ENCODE measurements around the gene PIMREG. TPM values are rescaled to one million over a fixed set of nuclear protein-coding genes. Genes with fewer than 3 reads are reported as not detected.

The PIMREG gene
- total RNA-seq, 4 donors from 2014 or later = 0.31 to 0.59 TPM; not detected in 2

GRCh38 chr17:6491071-6491700, 46.9 kb downstream of the PIMREG start:
- no peak for ATAC-seq
- no peak overlapping the region for H3K27ac ChIP-seq
- 85 to 98% methylated on average over 5 of the region's 7 CpGs for WGBS, 2 donors (ENCODE audit: low coverage in 1 of 2)
- H3K4me3 ChIP-seq = no peak overlapping the region
- TF ChIP-seq POLR2A (IDR thresholded peaks at IDR 0.05) = no peak
- no peak for TF ChIP-seq CTCF (IDR thresholded peaks at IDR 0.05)
- TF ChIP-seq POLR2AphosphoS5 (IDR thresholded peaks at IDR 0.05) = no peak
- TF ChIP-seq EP300 (IDR thresholded peaks at IDR 0.05) = no peak
- peaks cover 2 to 70% (median 4%) of the 10 kb centered on the region in 3 donors for H3K4me1 ChIP-seq
- no peaks in the 10 kb centered on the region for H3K27me3 ChIP-seq
- H3K9me3 ChIP-seq = no peaks in the 10 kb centered on the region
- no peaks in the 10 kb centered on the region for H3K36me3 ChIP-seq

GRCh38 chr17:6492892-6493674, 48.8 kb downstream of the PIMREG start:
- WGBS, 2 donors (ENCODE audit: low coverage in 1 of 2) = 23 to 60% methylated on average over 1 to 3 of the region's 4 CpGs

GRCh38 chr17:6494239-6494941, 50.1 kb downstream of the PIMREG start:
- no peaks in the 10 kb centered on the region for H3K36me3 ChIP-seq
- TF ChIP-seq POLR2A (IDR thresholded peaks at IDR 0.05) (no peak), EP300 (IDR thresholded peaks at IDR 0.05) (no peak), CTCF (IDR thresholded peaks at IDR 0.05) (no peak), POLR2AphosphoS5 (IDR thresholded peaks at IDR 0.05) (no peak)
- H3K4me1 ChIP-seq = peaks cover 0 to 79% (median 2%) of the 10 kb centered on the region in 3 donors
- 41 to 65% methylated on average over 2 to 3 of the region's 5 CpGs for WGBS, 2 donors (ENCODE audit: low coverage in 1 of 2)
- H3K9me3 ChIP-seq = no peaks in the 10 kb centered on the region
- no peaks in the 10 kb centered on the region for H3K27me3 ChIP-seq
- H3K27ac ChIP-seq = peak overlapping the region in 3 of 4 donors; percentile 68 to 72 (median 68)
- ATAC-seq = peak; percentile 56
- no peak overlapping the region for H3K4me3 ChIP-seq

More at GRCh38 chr17:6492892-6493674, 48.8 kb downstream of the PIMREG start:
- Histone ChIP-seq H3K27me3 (no peaks in the 10 kb centered on the region), H3K4me1 (peaks cover 0 to 75% (median 2%) of the 10 kb centered on the region in 3 donors), H3K9me3 (no peaks in the 10 kb centered on the region), H3K4me3 (no peak overlapping the region), H3K27ac (peak overlapping the region; percentile 55 to 72 (median 68)), H3K36me3 (no peaks in the 10 kb centered on the region)
- ATAC-seq = peak; percentile 19
- TF ChIP-seq CTCF (IDR thresholded peaks at IDR 0.05) = no peak
- TF ChIP-seq EP300 (IDR thresholded peaks at IDR 0.05) = no peak
- TF ChIP-seq POLR2AphosphoS5 (IDR thresholded peaks at IDR 0.05) = no peak
- no peak for TF ChIP-seq POLR2A (IDR thresholded peaks at IDR 0.05)

GRCh38 chr17:6495450-6496115, 51.3 kb downstream of the PIMREG start:
- no peaks in the 10 kb centered on the region for H3K36me3 ChIP-seq
- peaks cover 0 to 80% (median 2%) of the 10 kb centered on the region in 3 donors for H3K4me1 ChIP-seq
- H3K27ac ChIP-seq = peak overlapping the region in 2 of 4 donors; percentile 1 to 68
- TF ChIP-seq CTCF (IDR thresholded peaks at IDR 0.05) = no peak
- TF ChIP-seq EP300 (IDR thresholded peaks at IDR 0.05) = no peak
- TF ChIP-seq POLR2A (IDR thresholded peaks at IDR 0.05) = no peak
- TF ChIP-seq POLR2AphosphoS5 (IDR thresholded peaks at IDR 0.05) = no peak
- H3K4me3 ChIP-seq = no peak overlapping the region
- no peaks in the 10 kb centered on the region for H3K27me3 ChIP-seq
- WGBS, 2 donors (ENCODE audit: low coverage in 1 of 2) = 23 to 60% methylated on average over 1 to 5 of the region's 15 CpGs
- H3K9me3 ChIP-seq = no peaks in the 10 kb centered on the region
- no peak for ATAC-seq
